Measurements from ENCODE around the gene NFAT5. TPM values are rescaled to one million over a fixed set of nuclear protein-coding genes. Genes with fewer than 3 reads are reported as not detected.

NFAT5 gene
- total and polyA plus RNA-seq, 2 donors (not counting 3 experiments of a cell fraction or from before 2014, with no cell fraction given), result 17.2 to 49.5 TPM

DNA sequence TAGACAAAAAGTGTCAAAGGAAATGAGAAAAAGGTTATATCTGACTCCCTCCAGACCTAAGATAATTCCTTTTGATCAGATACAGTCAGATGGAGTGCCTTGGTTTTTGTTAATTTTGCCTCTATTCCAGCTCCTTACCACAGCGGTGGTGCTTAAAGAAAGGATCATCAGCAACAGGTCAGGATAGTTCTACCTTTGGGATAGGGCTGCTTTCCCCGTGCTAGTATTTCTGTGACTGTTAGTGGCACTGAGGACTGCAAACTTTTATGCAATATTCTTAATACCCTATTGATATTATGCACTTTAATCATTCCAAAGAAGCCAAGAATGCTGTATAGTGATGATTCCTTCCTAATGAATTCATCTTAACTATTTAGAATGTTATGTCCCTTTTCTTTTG, 136.1 kb downstream of the NFAT5 start:
- Histone ChIP-seq H3K9me3 (replicated peaks; ENCODE audit: control insufficient read depth, insufficient read depth, low read length) (no peaks in the 10 kb centered on the region), H3K4me3 (replicated peaks in 1 of 3; ENCODE audit: insufficient read depth in 1 of 3, low read depth in 1 of 3, low read length in 3 of 3) (no peak overlapping the region), H3K9ac (replicated peaks; ENCODE audit: extremely low read depth, insufficient read depth, low read length) (no peak overlapping the region), H3K36me3 (ENCODE audit: control insufficient read depth in 2 of 2, extremely low read depth in 1 of 2, insufficient read depth in 2 of 2, low read length in 2 of 2) (peaks cover 0 to 3% of the 10 kb centered on the region in 2 experiments), H2AFZ (ENCODE audit: low read depth, low read length) (no peak overlapping the region), H3K27me3 (ENCODE audit: control insufficient read depth in 2 of 2, insufficient read depth in 2 of 2, low read length in 2 of 2) (no peaks in the 10 kb centered on the region), H3K79me2 (ENCODE audit: control insufficient read depth, insufficient read depth, low read length) (no peaks in the 10 kb centered on the region), H3K27ac (ENCODE audit: insufficient read depth, low read depth, low read length) (no peak overlapping the region), H3K4me1 (ENCODE audit: control insufficient read depth, extremely low read depth, insufficient read depth, low read length) (peaks cover 4% of the 10 kb centered on the region), H3K9me1 (replicated peaks; ENCODE audit: control insufficient read depth, extremely low read depth, insufficient read depth, low read length) (no peaks in the 10 kb centered on the region), H3K4me2 (ENCODE audit: insufficient read depth, low read length) (no peak overlapping the region), H4K20me1 (replicated peaks; ENCODE audit: control insufficient read depth, extremely low read depth, insufficient read depth, low read length) (no peaks in the 10 kb centered on the region)
- ChIA-PET POLR2A (no interaction called here), CTCF (interaction anchor here (1.2 kb wide), 1 partner anchor 306 kb away, joined by 3 read pairs; no protein-coding TSS in a partner anchor)
- no peak for DNase-seq (ENCODE audit: low read depth, low spot score)
- no peak for FAIRE-seq
- dilution Hi-C loops (cut with MboI; ENCODE audit: extremely low pct_ligation_motif_present, low sequenced_read_pairs), result no loop called here
- no peak for TF ChIP-seq JUN (IDR thresholded peaks at IDR 0.05; ENCODE audit: borderline replicate concordance, insufficient read depth, insufficient read length, low read depth)
- TF ChIP-seq POLR2A (IDR thresholded peaks at IDR 0.05; ENCODE audit: low read depth, low read length), result no peak
- no peak for TF ChIP-seq MYC (IDR thresholded peaks at IDR 0.05; ENCODE audit: low read depth, low read length)
- intact Hi-C loops (cut with micrococcal nuclease), result no loop called here
- BruUV-seq (replicated peaks), result no TSS peak

DNA sequence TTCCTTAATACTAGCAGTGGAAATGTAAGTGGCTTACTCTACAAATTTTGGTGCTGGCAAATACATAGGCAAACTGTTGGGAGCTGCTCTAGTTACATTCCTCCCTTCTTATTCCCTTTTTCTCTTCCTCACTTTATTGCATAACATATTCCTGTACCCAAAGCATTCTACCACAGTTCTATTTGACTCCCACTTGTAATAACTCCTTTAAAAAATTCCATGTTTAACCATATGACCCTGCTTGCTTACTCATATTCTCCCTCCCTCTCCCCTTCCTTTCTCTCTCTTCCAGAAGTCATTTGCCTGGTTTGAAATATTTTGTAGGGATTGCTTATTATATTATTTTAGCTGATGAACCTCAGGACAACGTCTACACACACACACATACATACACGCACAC, 137.9 kb downstream of the NFAT5 start:
- DNase-seq (ENCODE audit: low read depth, low spot score) (peak; percentile 18), FAIRE-seq (no peak)
- BruUV-seq (replicated peaks), result no TSS peak
- dilution Hi-C loops (cut with MboI; ENCODE audit: extremely low pct_ligation_motif_present, low sequenced_read_pairs) (no loop called here), intact Hi-C loops (cut with micrococcal nuclease) (no loop called here)
- H3K27ac ChIP-seq (ENCODE audit: insufficient read depth, low read depth, low read length), result no peak overlapping the region
- no peaks in the 10 kb centered on the region for H3K9me1 ChIP-seq (replicated peaks; ENCODE audit: control insufficient read depth, extremely low read depth, insufficient read depth, low read length)
- peaks cover 3 to 8% of the 10 kb centered on the region in 2 experiments for H3K36me3 ChIP-seq (ENCODE audit: control insufficient read depth in 2 of 2, extremely low read depth in 1 of 2, insufficient read depth in 2 of 2, low read length in 2 of 2)
- H3K27me3 ChIP-seq (ENCODE audit: control insufficient read depth in 2 of 2, insufficient read depth in 2 of 2, low read length in 2 of 2), result no peaks in the 10 kb centered on the region
- H2AFZ ChIP-seq (ENCODE audit: low read depth, low read length), result no peak overlapping the region
- H3K4me3 ChIP-seq (replicated peaks in 1 of 3; ENCODE audit: insufficient read depth in 1 of 3, low read depth in 1 of 3, low read length in 3 of 3), result no peak overlapping the region
- H3K4me2 ChIP-seq (ENCODE audit: insufficient read depth, low read length), result no peak overlapping the region
- TF ChIP-seq, protein P1, sequence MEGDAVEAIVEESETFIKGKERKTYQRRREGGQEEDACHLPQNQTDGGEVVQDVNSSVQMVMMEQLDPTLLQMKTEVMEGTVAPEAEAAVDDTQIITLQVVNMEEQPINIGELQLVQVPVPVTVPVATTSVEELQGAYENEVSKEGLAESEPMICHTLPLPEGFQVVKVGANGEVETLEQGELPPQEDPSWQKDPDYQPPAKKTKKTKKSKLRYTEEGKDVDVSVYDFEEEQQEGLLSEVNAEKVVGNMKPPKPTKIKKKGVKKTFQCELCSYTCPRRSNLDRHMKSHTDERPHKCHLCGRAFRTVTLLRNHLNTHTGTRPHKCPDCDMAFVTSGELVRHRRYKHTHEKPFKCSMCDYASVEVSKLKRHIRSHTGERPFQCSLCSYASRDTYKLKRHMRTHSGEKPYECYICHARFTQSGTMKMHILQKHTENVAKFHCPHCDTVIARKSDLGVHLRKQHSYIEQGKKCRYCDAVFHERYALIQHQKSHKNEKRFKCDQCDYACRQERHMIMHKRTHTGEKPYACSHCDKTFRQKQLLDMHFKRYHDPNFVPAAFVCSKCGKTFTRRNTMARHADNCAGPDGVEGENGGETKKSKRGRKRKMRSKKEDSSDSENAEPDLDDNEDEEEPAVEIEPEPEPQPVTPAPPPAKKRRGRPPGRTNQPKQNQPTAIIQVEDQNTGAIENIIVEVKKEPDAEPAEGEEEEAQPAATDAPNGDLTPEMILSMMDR (IDR thresholded peaks at IDR 0.05; ENCODE audit: extremely low read depth in 1 of 2, insufficient read depth in 1 of 2, low read depth in 1 of 2, low read length in 2 of 2), result no peak
- no peak for TF ChIP-seq JUN (IDR thresholded peaks at IDR 0.05; ENCODE audit: borderline replicate concordance, insufficient read depth, insufficient read length, low read depth)
- no peak for TF ChIP-seq MYC (IDR thresholded peaks at IDR 0.05; ENCODE audit: low read depth, low read length)
- no peak for TF ChIP-seq POLR2A (IDR thresholded peaks at IDR 0.05; ENCODE audit: low read depth, low read length)
- TF ChIP-seq POLR2AphosphoS5 (IDR thresholded peaks at IDR 0.05; ENCODE audit: insufficient read depth, low read depth, low read length), result no peak
- TF ChIP-seq FOS (IDR thresholded peaks at IDR 0.05; ENCODE audit: borderline replicate concordance, insufficient read depth, low read length), result no peak
- TF ChIP-seq, protein P2, sequence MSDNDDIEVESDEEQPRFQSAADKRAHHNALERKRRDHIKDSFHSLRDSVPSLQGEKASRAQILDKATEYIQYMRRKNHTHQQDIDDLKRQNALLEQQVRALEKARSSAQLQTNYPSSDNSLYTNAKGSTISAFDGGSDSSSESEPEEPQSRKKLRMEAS (IDR thresholded peaks at IDR 0.05; ENCODE audit: insufficient read depth, insufficient read length), result no peak
- no peak for TF ChIP-seq GATA2 (IDR thresholded peaks at IDR 0.05; ENCODE audit: insufficient read depth, insufficient read length, low read depth, low read length)
- TF ChIP-seq EZH2 (IDR thresholded peaks at IDR 0.05; ENCODE audit: borderline replicate concordance, low read depth, low read length, severe bottlenecking), result no peak
- no peaks in the 10 kb centered on the region for H3K9me3 ChIP-seq (replicated peaks; ENCODE audit: control insufficient read depth, insufficient read depth, low read length)
- H3K4me1 ChIP-seq (ENCODE audit: control insufficient read depth, extremely low read depth, insufficient read depth, low read length), result peaks cover 4% of the 10 kb centered on the region
- no peaks in the 10 kb centered on the region for H3K79me2 ChIP-seq (ENCODE audit: control insufficient read depth, insufficient read depth, low read length)
- H3K9ac ChIP-seq (replicated peaks; ENCODE audit: extremely low read depth, insufficient read depth, low read length), result no peak overlapping the region
- ChIA-PET CTCF (interaction anchor here (0.8 to 1.5 kb wide), 5 partner anchors 14 to 308 kb away, joined by 3 to 10 read pairs (median 3); partner anchors contain the start of gene NOB1), POLR2A (no interaction called here)
- no peaks in the 10 kb centered on the region for H4K20me1 ChIP-seq (replicated peaks; ENCODE audit: control insufficient read depth, extremely low read depth, insufficient read depth, low read length)

All from endothelial cell of umbilical vein (primary cell).